Fibroblast of lung (primary cell): ENCODE results near the gene LIMCH1. TPM values are rescaled to one million over a fixed set of nuclear protein-coding genes. Genes with fewer than 3 reads are reported as not detected.

Experiments
- DNase-seq, 2 donors: peaks; one replicate each; pipeline versions ENCODE4 v3.0.0 to v3.0.0-alpha.2; 2010; ENCODE audit warnings: low read depth in 2 of 2
- H2AFZ ChIP-seq: 2 replicates; pipeline ENCODE4 v1.5.1; 2012; ENCODE audit warnings: low read length, control low read depth, inconsistent platforms
- H3K27ac ChIP-seq: 2 replicates; pipeline ENCODE4 v1.5.1; 2011; ENCODE audit warnings: low read length, control low read depth; ENCODE audit not compliant: insufficient read depth
- H3K27me3 ChIP-seq: 2 replicates; pipeline ENCODE4 v1.5.1; 2011; ENCODE audit warnings: mild to moderate bottlenecking, low read length; ENCODE audit not compliant: control insufficient read depth, insufficient read depth
- H3K36me3 ChIP-seq: 2 replicates; pipeline ENCODE4 v1.5.1; 2011; ENCODE audit warnings: low read length; ENCODE audit not compliant: control insufficient read depth, insufficient read depth
- H3K4me1 ChIP-seq: 2 replicates; pipeline ENCODE4 v1.5.1; 2011; ENCODE audit warnings: low read length; ENCODE audit not compliant: control insufficient read depth, insufficient read depth; ENCODE audit errors: extremely low read depth
- H3K4me2 ChIP-seq: 2 replicates; pipeline ENCODE4 v1.5.1; 2011; ENCODE audit warnings: low read length, control low read depth; ENCODE audit not compliant: insufficient read depth; ENCODE audit errors: extremely low read depth
- H3K4me3 ChIP-seq, 4 experiments: fragments of 200-600 bp in 1 of 4; sonication (generic) in 1 of 4; replicated peaks in 1 of 4; 2 replicates each; pipeline ENCODE4 v1.5.1; 2011 to 2016; ENCODE audit warnings: low read length in 4 of 4, low read depth in 3 of 4, mild to moderate bottlenecking in 3 of 4, control low read depth in 2 of 4, inconsistent platforms in 1 of 4, mixed read lengths in 1 of 4; ENCODE audit not compliant: insufficient read depth in 1 of 4; ENCODE audit errors: control extremely low read depth in 1 of 4
- H3K79me2 ChIP-seq: 2 replicates; pipeline ENCODE4 v1.5.1; 2012; ENCODE audit warnings: mild to moderate bottlenecking, low read length, inconsistent platforms; ENCODE audit not compliant: control insufficient read depth, insufficient read depth
- H3K9ac ChIP-seq: 2 replicates; pipeline ENCODE4 v1.5.1; 2011; ENCODE audit warnings: mild to moderate bottlenecking, low read length, control low read depth; ENCODE audit not compliant: insufficient read depth
- H3K9me3 ChIP-seq: 2 replicates; pipeline ENCODE4 v1.5.1; 2012; ENCODE audit warnings: low read depth, low read length; ENCODE audit not compliant: control insufficient read depth, insufficient read depth
- H4K20me1 ChIP-seq: 2 replicates; pipeline ENCODE4 v1.5.1; 2011; ENCODE audit warnings: low read length; ENCODE audit not compliant: control insufficient read depth, insufficient read depth; ENCODE audit errors: extremely low read depth
- CTCF ChIP-seq, 2 donors: IDR thresholded peaks in 1 of 2; conservative IDR thresholded peaks in 1 of 2; 1 replicate in 1 of 2; 2 replicates in 1 of 2; pipeline ENCODE4 v1.5.1; 2011 to 2012; ENCODE audit warnings: low read length in 2 of 2, control low read depth in 1 of 2, inconsistent platforms in 1 of 2, low read depth in 1 of 2, mild to moderate bottlenecking in 1 of 2
- EZH2 ChIP-seq: IDR thresholded peaks from 2 replicates; pipeline ENCODE4 v1.5.1; 2012; ENCODE audit warnings: low read length, control low read depth, mild to moderate bottlenecking; ENCODE audit errors: missing control alignments
- polyA plus RNA-seq, 2 donors: library from polyadenylated mRNA; depleted of rRNA in 1 of 2; stranded (reverse) in 1 of 2; unstranded in 1 of 2; fragments of >200 nt; gene quantifications; 2 replicates each; pipeline ENCODE4 v1.2.1, GENCODE V29; 2011 to 2012; ENCODE audit warnings: missing spikeins in 1 of 2
- total RNA-seq: library from RNA; depleted of rRNA; stranded (reverse); fragments of >200 nt; gene quantifications from 2 replicates; pipeline ENCODE4 v1.2.1, GENCODE V29; 2014

The LIMCH1 gene
- total and polyA plus RNA-seq, 2 donors (not counting 1 experiment from before 2014, with no cell fraction given) = 2.8 to 4.6 TPM

- no peak overlapping the region for H3K4me2 ChIP-seq
These were observed 20.2 kb upstream of the LIMCH1 start for GRCh38 chr4:41517747-41518146.

GRCh38 chr4:41524425-41524824, 13.5 kb upstream of the LIMCH1 start:
- no peaks in the 10 kb centered on the region for H3K4me1 ChIP-seq
- H3K36me3 ChIP-seq = no peaks in the 10 kb centered on the region
- H3K4me3 ChIP-seq = no peak overlapping the region
- no peaks in the 10 kb centered on the region for H3K79me2 ChIP-seq
- no peak for DNase-seq
- H3K9me3 ChIP-seq = no peaks in the 10 kb centered on the region
- no peak for TF ChIP-seq EZH2
- no peak for TF ChIP-seq CTCF (conservative IDR thresholded peaks at IDR 0.05 in 1 of 2, IDR thresholded peaks at IDR 0.05 in 1 of 2; ENCODE audit: low read depth in 1 of 2, low read length in 2 of 2)
- H3K27me3 ChIP-seq = no peaks in the 10 kb centered on the region
- no peak overlapping the region for H3K27ac ChIP-seq
- no peaks in the 10 kb centered on the region for H4K20me1 ChIP-seq
- H3K4me2 ChIP-seq = no peak overlapping the region
- H3K9ac ChIP-seq = no peak overlapping the region
- H2AFZ ChIP-seq = no peak overlapping the region

More at GRCh38 chr4:41517747-41518146, 20.2 kb upstream of the LIMCH1 start:
- Histone ChIP-seq H3K4me1 (no peaks in the 10 kb centered on the region), H3K27me3 (no peaks in the 10 kb centered on the region), H3K27ac (no peak overlapping the region), H3K9ac (no peak overlapping the region), H3K36me3 (no peaks in the 10 kb centered on the region), H3K9me3 (no peaks in the 10 kb centered on the region), H2AFZ (no peak overlapping the region), H3K4me3 (no peak overlapping the region), H4K20me1 (no peaks in the 10 kb centered on the region), H3K79me2 (no peaks in the 10 kb centered on the region)
- TF ChIP-seq EZH2 = no peak
- no peak for DNase-seq

- Histone ChIP-seq H3K9me3 (no peaks in the 10 kb centered on the region), H3K27me3 (no peaks in the 10 kb centered on the region), H3K27ac (no peak overlapping the region), H3K9ac (no peak overlapping the region), H4K20me1 (no peaks in the 10 kb centered on the region), H3K36me3 (no peaks in the 10 kb centered on the region), H3K4me3 (no peak overlapping the region), H2AFZ (no peak overlapping the region), H3K79me2 (no peaks in the 10 kb centered on the region), H3K4me1 (no peaks in the 10 kb centered on the region), H3K4me2 (no peak overlapping the region)
- no peak for TF ChIP-seq CTCF (conservative IDR thresholded peaks at IDR 0.05 in 1 of 2, IDR thresholded peaks at IDR 0.05 in 1 of 2; ENCODE audit: low read depth in 1 of 2, low read length in 2 of 2)
- TF ChIP-seq EZH2 = no peak
- peak; percentile 50 to 99 for DNase-seq
These were observed 12.8 kb upstream of the LIMCH1 start for GRCh38 chr4:41525129-41525528.
